Heart left ventricle (tissue), 13 donors: ENCODE measurements around the gene NFIX.

Experiments
- CTCF ChIP-seq, 12 donors: fragments of 200-600 bp; sonication (generic) in 4 of 12; IDR thresholded peaks; one replicate each; pipeline versions ENCODE4 v1.5.0 to v1.8.0; 2018 to 2022; ENCODE audit warnings: antibody characterized with exemption in 12 of 12, mild to moderate bottlenecking in 5 of 12
- POLR2A ChIP-seq, 2 donors: fragments of 450-650 bp; IDR thresholded peaks; one replicate each; pipeline ENCODE4 v1.6.1; 2017; ENCODE audit warnings: antibody characterized with exemption in 2 of 2, mild to moderate bottlenecking in 2 of 2, moderate library complexity in 2 of 2
- donor health status: ischemic (EF 13 %, LVEDD 7.1; RV severe dilation, severe dysfunction).
- donor health status: DM: no; HTN: yes; CAD: no.
- donor health status: DM: no; HTN: no; CAD: no.
- donor health status: ischemic (EF 25% LVEDD 6.9; RV normal size, moderate dysfunction).
- donor health status: ischemic (EF 25% LVEDD 5.7; RV mildly dilated, moderate dysfunction).
- donor health status: ischemic (EF 35%, LVEDD 5.7; RV mildly dilated, moderate dysfunction).
- donor health status: nonischemic (EF 11% LVEDD 7.7; RV severe dilation, severe dysfunction).
- donor health status: DM: yes; HTN: yes; CAD: no.
- donor health status: PGD.
- donor health status: ischemic (EF 29% LVEDD 5.4; RV normal size, mild dysfunction).
- donor health status: nonischemic (EF 23%, LVEDD 6.1; RV moderate dilation, normal function).

DNA sequence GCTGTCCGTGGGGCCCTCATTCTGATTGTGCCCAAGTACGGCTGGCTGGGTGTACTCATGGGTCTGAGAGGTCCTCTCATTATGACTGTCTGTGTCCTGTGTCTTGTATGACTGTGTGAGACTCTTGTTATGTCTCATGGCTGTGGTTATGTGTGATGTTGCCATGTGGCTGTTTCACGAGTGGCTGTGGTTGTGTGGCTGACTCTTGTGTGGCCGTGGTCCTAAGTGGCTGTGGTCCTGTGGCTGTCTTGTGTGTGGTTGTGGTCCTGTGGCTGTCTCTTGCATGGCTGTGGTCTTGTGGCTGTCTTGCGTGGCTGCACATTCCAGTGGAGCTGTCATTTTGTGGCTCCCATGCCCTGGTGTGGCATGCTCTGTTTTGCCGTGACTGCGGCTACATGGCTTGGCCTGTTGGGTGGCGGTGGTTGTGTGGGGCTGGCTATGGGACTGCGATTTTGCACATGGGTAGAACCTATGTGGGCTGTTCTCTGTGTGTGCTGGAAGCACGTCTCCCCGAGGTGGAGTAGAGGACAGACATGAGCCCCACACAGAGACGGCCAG, 104.8 kb downstream of the NFIX start:
- no peak for TF ChIP-seq CTCF (IDR thresholded peaks at IDR 0.05)
- TF ChIP-seq POLR2A (IDR thresholded peaks at IDR 0.05): no peak
